Suprapubic skin (tissue), 4 donors: ENCODE data around the gene KCNMB1.

Experiments used
- EP300 ChIP-seq: sonication (generic); formaldehyde crosslinking; IDR thresholded peaks from one replicate; pipeline ENCODE4 v1.6.1; 2017; ENCODE audit warnings: antibody characterized with exemption
- POLR2A ChIP-seq, 2 donors: fragments of 450-650 bp; IDR thresholded peaks; one replicate each; pipeline ENCODE4 v1.6.1; 2017; ENCODE audit warnings: antibody characterized with exemption in 2 of 2, mild to moderate bottlenecking in 2 of 2, moderate library complexity in 2 of 2
- POLR2AphosphoS5 ChIP-seq, 3 donors: sonication (generic); formaldehyde crosslinking; IDR thresholded peaks; one replicate each; pipeline ENCODE4 v1.6.1; 2017; ENCODE audit warnings: antibody characterized with exemption in 3 of 3
- TF ChIP-seq, protein P1 (sequence below), 2 donors: fragments of 200-600 bp in 1 of 2; fragments of 450-650 bp in 1 of 2; sonication (generic) in 1 of 2; IDR thresholded peaks; one replicate each; pipeline ENCODE4 v1.5.1; 2016 to 2019; ENCODE audit warnings: antibody characterized with exemption in 2 of 2, mild to moderate bottlenecking in 1 of 2, moderate library complexity in 1 of 2

- no peak for TF ChIP-seq POLR2AphosphoS5 (IDR thresholded peaks at IDR 0.05)
- TF ChIP-seq, protein P1, sequence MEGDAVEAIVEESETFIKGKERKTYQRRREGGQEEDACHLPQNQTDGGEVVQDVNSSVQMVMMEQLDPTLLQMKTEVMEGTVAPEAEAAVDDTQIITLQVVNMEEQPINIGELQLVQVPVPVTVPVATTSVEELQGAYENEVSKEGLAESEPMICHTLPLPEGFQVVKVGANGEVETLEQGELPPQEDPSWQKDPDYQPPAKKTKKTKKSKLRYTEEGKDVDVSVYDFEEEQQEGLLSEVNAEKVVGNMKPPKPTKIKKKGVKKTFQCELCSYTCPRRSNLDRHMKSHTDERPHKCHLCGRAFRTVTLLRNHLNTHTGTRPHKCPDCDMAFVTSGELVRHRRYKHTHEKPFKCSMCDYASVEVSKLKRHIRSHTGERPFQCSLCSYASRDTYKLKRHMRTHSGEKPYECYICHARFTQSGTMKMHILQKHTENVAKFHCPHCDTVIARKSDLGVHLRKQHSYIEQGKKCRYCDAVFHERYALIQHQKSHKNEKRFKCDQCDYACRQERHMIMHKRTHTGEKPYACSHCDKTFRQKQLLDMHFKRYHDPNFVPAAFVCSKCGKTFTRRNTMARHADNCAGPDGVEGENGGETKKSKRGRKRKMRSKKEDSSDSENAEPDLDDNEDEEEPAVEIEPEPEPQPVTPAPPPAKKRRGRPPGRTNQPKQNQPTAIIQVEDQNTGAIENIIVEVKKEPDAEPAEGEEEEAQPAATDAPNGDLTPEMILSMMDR (IDR thresholded peaks at IDR 0.05): no peak
- TF ChIP-seq POLR2A (IDR thresholded peaks at IDR 0.05): no peak
- TF ChIP-seq EP300: no peak
Observed at GRCh38 chr5:170365831-170366230, 23.3 kb downstream of the KCNMB1 start.
